GM15510 (cell line): Measurements from ENCODE around the gene ATP5F1A.

Experiments used
- POLR2A ChIP-seq: IDR thresholded peaks from 3 replicates; pipeline ENCODE4 v1.6.1; 2011; ENCODE audit warnings: borderline replicate concordance; ENCODE audit not compliant: insufficient read length; ENCODE audit errors: extremely low read depth

ATP5F1A gene

GRCh38 chr18:46037512-46038305 lies 60.4 kb downstream of the ATP5F1A start:
- TF ChIP-seq POLR2A = no peak

- TF ChIP-seq POLR2A = no peak
Observed at GRCh38 chr18:46035696-46036680, 62.1 kb downstream of the ATP5F1A start.

GRCh38 chr18:46034230-46034629 lies 63.9 kb downstream of the ATP5F1A start:
- no peak for TF ChIP-seq POLR2A

DNA sequence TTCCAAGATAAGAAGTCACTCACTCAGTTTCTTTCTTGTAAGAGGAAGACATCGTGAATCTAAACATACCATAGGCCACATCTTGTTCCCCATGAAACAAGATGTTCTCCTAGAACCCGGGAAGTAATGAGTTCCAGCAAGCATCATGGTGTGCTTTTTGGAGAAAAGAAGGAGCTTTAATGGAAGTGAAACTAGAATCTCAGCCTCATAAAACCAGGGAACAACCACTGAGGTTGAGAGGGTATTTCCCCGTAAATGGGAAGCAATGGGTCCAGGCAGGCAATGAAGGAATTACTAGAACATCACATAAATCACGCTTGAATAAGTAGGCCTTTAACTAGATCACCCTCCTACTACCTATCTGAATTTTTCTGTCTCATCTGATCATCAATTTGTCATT lies 66.4 kb downstream of the ATP5F1A start:
- TF ChIP-seq POLR2A = no peak
